WTC11 (cell line): ENCODE data around the gene S100A5. TPM values are rescaled to one million over a fixed set of nuclear protein-coding genes. Genes with fewer than 3 reads are reported as not detected.

Experiments
- ATAC-seq: fragments of 200-7000 bp; cut with Tn5 transposase; 2 replicates; pipeline ENCODE4 v1.10.0; 2021; ENCODE audit warnings: mild to moderate bottlenecking, moderate library complexity
- CTCF ChIA-PET: fragments of 300-600 bp; sonication (Branson Sonifier 250); formaldehyde crosslinking; loops from one replicate; lab custom pipeline; 2021; ENCODE audit warnings: antibody characterized with exemption; lab: Charles Lee
- POLR2A ChIA-PET: fragments of 350-600 bp; sonication (Branson Sonifier 250); formaldehyde crosslinking; loops from one replicate; lab custom pipeline; 2021; ENCODE audit warnings: antibody characterized with exemption; lab: Charles Lee
- DNase-seq: peaks from one replicate; pipeline ENCODE4 v3.0.0; 2021; ENCODE audit warnings: low spot score
- H3K27ac Mint-ChIP-seq: 2 replicates; pipeline ENCODE4 v1.8.0; 2021; ENCODE audit warnings: mixed read lengths
- H3K27me3 Mint-ChIP-seq: 2 replicates; pipeline ENCODE4 v1.8.0; 2021; ENCODE audit warnings: low read depth, mild to moderate bottlenecking, moderate library complexity, mixed read lengths
- H3K36me3 Mint-ChIP-seq: 2 replicates; pipeline ENCODE4 v1.8.0; 2021; ENCODE audit warnings: mixed read lengths
- H3K4me1 Mint-ChIP-seq: 2 replicates; pipeline ENCODE4 v1.8.0; 2022; ENCODE audit warnings: mixed read lengths
- H3K4me3 Mint-ChIP-seq: 2 replicates; pipeline ENCODE4 v1.8.0; 2021; ENCODE audit warnings: mild to moderate bottlenecking, moderate library complexity, mixed read lengths
- H3K9me3 Mint-ChIP-seq: 2 replicates; pipeline ENCODE4 v1.8.0; 2021; ENCODE audit warnings: mixed read lengths
- FOXJ3 ChIP-seq: sonication (generic); formaldehyde crosslinking; IDR thresholded peaks from 2 replicates; pipeline ENCODE4 v1.9.0; 2021; ENCODE audit warnings: missing genetic modification reagents, mild to moderate bottlenecking, borderline replicate concordance
- NFE2L1 ChIP-seq: sonication (generic); formaldehyde crosslinking; IDR thresholded peaks from 2 replicates; pipeline ENCODE4 v1.8.1; 2023; ENCODE audit warnings: missing genetic modification reagents
- RELA ChIP-seq: sonication (generic); formaldehyde crosslinking; IDR thresholded peaks from 2 replicates; pipeline ENCODE4 v1.8.1; 2022; ENCODE audit warnings: missing genetic modification reagents, mild to moderate bottlenecking, borderline replicate concordance
- SP1 ChIP-seq: sonication (generic); formaldehyde crosslinking; conservative IDR thresholded peaks from 2 replicates; pipeline ENCODE4 v1.8.1; 2022; ENCODE audit warnings: missing genetic modification reagents
- TCF7 ChIP-seq: sonication (generic); formaldehyde crosslinking; IDR thresholded peaks from 2 replicates; pipeline ENCODE4 v1.8.0; 2022; ENCODE audit warnings: mild to moderate bottlenecking, low read depth, missing genetic modification reagents, moderate library complexity
- TEAD1 ChIP-seq: sonication (generic); formaldehyde crosslinking; IDR thresholded peaks from 2 replicates; pipeline ENCODE4 v1.8.0; 2022; ENCODE audit warnings: mild to moderate bottlenecking, missing genetic modification reagents
- ZNF138 ChIP-seq: sonication (generic); formaldehyde crosslinking; conservative IDR thresholded peaks from 2 replicates; pipeline ENCODE4 v1.8.1; 2022; ENCODE audit warnings: mild to moderate bottlenecking, moderate library complexity, missing genetic modification reagents
- ZNF232 ChIP-seq: sonication (generic); formaldehyde crosslinking; IDR thresholded peaks from 2 replicates; pipeline ENCODE4 v1.8.0; 2022; ENCODE audit warnings: mild to moderate bottlenecking, missing genetic modification reagents
- ZNF423 ChIP-seq: fragments of 250-450 bp; sonication (Bioruptor Pico); IDR thresholded peaks from 2 replicates; pipeline ENCODE4 v2.1.2; 2022; ENCODE audit warnings: mild to moderate bottlenecking, moderate library complexity
- ZNF671 ChIP-seq: fragments of 250-450 bp; sonication (Bioruptor Pico); IDR thresholded peaks from 2 replicates; pipeline ENCODE4 v1.8.0; 2021; ENCODE audit warnings: mild to moderate bottlenecking
- total RNA-seq: library from RNA; stranded (reverse); gene quantifications from 3 replicates; pipeline ENCODE4 v1.2.3, GENCODE V29; 2021
- TF ChIP-seq, protein P1 (sequence below): sonication (generic); formaldehyde crosslinking; IDR thresholded peaks from 2 replicates; pipeline ENCODE4 v1.8.1; 2023; ENCODE audit warnings: mild to moderate bottlenecking, missing genetic modification reagents, moderate library complexity
- TF ChIP-seq, protein P2 (sequence below): sonication (generic); formaldehyde crosslinking; IDR thresholded peaks from 2 replicates; pipeline ENCODE4 v1.8.0; 2022; ENCODE audit warnings: mild to moderate bottlenecking, missing genetic modification reagents
- TF ChIP-seq, protein P3 (sequence below): sonication (generic); formaldehyde crosslinking; IDR thresholded peaks from 2 replicates; pipeline ENCODE4 v1.8.1; 2023; ENCODE audit warnings: mild to moderate bottlenecking, missing genetic modification reagents, moderate library complexity
- TF ChIP-seq, protein P4 (sequence below): sonication (generic); formaldehyde crosslinking; IDR thresholded peaks from 2 replicates; pipeline ENCODE4 v1.8.1; 2022; ENCODE audit warnings: mild to moderate bottlenecking, moderate library complexity, missing genetic modification reagents
- TF ChIP-seq, protein P5 (sequence below): fragments of 250-450 bp; sonication (Bioruptor Pico); IDR thresholded peaks from 2 replicates; pipeline ENCODE4 v1.9.0; 2021; ENCODE audit warnings: mild to moderate bottlenecking
- TF ChIP-seq, protein P6 (sequence below): sonication (generic); formaldehyde crosslinking; IDR thresholded peaks from 2 replicates; pipeline ENCODE4 v1.8.1; 2022; ENCODE audit warnings: mild to moderate bottlenecking, missing genetic modification reagents, moderate library complexity, borderline replicate concordance
- TF ChIP-seq, protein P7 (sequence below): sonication (generic); formaldehyde crosslinking; IDR thresholded peaks from 2 replicates; pipeline ENCODE4 v1.8.1; 2023; ENCODE audit warnings: mild to moderate bottlenecking, missing genetic modification reagents, borderline replicate concordance

Gene S100A5
- total RNA-seq, 1 experiment from 2014 or later, result not detected

DNA sequence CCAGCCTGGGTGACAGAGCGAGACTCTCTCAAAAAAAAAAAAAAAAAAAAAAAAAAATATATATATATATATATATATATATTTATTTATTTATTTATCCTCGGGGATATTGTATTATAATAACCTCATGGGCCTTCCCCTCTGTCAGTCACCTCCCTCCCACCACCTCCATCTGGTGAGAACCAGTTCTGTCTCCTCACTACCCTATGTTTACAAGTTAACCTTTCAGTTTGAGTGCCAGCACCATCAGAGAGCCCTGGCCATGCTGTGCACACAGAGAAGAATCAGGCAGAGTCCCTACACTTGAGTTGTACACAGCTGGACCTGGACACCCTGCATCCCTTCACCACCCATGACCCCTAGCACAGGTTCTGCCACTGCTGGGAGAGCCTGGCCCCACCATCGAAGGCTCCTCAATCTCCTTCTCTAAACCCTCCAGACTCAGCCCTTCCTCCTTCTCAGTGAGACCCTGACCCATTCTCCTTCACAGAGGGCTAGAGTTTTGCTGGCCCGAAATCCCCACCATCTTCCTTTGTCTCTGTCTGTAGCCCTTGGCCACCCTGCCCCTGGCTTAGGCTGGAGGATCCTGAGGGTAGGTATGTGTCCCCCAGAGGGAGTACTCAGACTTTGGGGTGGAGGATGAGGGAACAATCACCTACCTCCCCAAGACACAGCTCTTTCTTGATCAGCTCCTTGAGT, 1.2 kb downstream of the S100A5 start (continued):
- TF ChIP-seq, protein P1, sequence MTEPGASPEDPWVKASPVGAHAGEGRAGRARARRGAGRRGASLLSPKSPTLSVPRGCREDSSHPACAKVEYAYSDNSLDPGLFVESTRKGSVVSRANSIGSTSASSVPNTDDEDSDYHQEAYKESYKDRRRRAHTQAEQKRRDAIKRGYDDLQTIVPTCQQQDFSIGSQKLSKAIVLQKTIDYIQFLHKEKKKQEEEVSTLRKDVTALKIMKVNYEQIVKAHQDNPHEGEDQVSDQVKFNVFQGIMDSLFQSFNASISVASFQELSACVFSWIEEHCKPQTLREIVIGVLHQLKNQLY (CRISPR knock-in tag), result no peak
- no peak for TF ChIP-seq TEAD1

DNA sequence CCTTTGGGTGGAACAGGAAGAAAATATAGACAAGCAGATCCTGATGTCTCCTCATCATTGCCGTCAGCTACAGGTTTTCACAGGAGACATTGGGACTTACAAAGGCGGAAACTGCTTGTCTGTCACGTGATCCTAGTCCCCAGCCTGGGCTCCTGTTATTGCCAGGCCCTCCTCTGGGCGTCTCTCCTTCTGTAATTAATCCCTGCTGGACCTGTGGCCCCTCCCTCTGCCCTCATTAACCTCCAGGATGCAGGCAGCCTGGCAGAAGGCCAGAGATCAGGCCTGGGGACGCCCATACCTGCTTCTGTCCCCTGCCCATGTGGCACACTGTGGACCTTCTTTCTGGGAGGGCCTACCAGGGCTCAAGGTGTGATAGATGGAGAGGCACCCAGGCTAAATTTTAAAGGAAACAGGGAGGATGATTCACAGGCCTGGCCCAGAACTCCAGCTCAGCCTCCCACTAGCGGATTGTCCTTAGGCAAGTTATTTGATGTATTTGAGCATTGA, 2.4 kb downstream of the S100A5 start:
- DNase-seq, result peak; percentile 68
- ChIA-PET POLR2A (interaction anchor here (0.6 to 1.6 kb wide), 2 partner anchors 68 to 90 kb away, joined by 3 to 7 read pairs; partner anchors contain the start of genes S100A1 and S100A13), CTCF (interaction anchor here (0.6 to 10.8 kb wide), 8 partner anchors 9 to 96 kb away, joined by 3 to 188 read pairs (median 5); partner anchors contain the start of genes CHTOP, S100A1, S100A13 and S100A2)
- Mint-ChIP-seq H3K4me3 (no peak overlapping the region), H3K27ac (0 out of 2 replicates have a peak overlapping the region, but pooled peaks have one; percentile 23), H3K36me3 (no peaks in the 10 kb centered on the region), H3K9me3 (no peaks in the 10 kb centered on the region), H3K27me3 (peaks cover 41% of the 10 kb centered on the region), H3K4me1 (peaks cover 42% of the 10 kb centered on the region)
- TF ChIP-seq, protein P2, sequence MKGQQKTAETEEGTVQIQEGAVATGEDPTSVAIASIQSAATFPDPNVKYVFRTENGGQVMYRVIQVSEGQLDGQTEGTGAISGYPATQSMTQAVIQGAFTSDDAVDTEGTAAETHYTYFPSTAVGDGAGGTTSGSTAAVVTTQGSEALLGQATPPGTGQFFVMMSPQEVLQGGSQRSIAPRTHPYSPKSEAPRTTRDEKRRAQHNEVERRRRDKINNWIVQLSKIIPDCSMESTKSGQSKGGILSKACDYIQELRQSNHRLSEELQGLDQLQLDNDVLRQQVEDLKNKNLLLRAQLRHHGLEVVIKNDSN (CRISPR knock-in tag), result peak; percentile 90
- TF ChIP-seq ZNF232 (CRISPR knock-in tag) (no peak), RELA (CRISPR knock-in tag) (no peak), SP1 (peak; percentile 54; the same call in 1 of the 2 replicates), ZNF671 (CRISPR knock-in tag) (no peak)
- TF ChIP-seq, protein P3, sequence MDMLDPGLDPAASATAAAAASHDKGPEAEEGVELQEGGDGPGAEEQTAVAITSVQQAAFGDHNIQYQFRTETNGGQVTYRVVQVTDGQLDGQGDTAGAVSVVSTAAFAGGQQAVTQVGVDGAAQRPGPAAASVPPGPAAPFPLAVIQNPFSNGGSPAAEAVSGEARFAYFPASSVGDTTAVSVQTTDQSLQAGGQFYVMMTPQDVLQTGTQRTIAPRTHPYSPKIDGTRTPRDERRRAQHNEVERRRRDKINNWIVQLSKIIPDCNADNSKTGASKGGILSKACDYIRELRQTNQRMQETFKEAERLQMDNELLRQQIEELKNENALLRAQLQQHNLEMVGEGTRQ (CRISPR knock-in tag), result peak; percentile 93
- TF ChIP-seq, protein P4, sequence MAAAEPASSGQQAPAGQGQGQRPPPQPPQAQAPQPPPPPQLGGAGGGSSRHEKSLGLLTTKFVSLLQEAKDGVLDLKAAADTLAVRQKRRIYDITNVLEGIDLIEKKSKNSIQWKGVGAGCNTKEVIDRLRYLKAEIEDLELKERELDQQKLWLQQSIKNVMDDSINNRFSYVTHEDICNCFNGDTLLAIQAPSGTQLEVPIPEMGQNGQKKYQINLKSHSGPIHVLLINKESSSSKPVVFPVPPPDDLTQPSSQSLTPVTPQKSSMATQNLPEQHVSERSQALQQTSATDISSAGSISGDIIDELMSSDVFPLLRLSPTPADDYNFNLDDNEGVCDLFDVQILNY (CRISPR knock-in tag), result no peak
- ATAC-seq, result peak; percentile 89

DNA sequence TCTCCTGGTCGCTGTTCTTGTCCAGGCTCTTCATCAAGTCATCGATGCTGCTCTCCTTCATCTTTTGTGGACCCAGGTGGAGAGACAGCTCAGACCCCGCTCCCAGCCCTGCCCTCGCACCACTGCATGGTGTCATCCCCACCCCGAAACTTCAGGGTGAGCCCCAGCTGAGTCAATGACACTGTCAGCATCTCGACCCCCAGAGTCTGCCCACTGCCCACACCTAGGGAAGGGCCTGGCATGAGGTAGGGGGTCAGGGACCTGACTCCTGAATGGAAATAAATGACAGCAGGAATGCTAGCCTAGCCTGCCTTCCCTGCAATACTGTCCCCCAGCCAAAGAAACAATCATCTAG, 3.4 kb downstream of the S100A5 start:
- CTCF ChIA-PET, result interaction anchor here (0.9 to 10.8 kb wide), 5 partner anchors 15 to 91 kb away, joined by 3 to 188 read pairs (median 13); partner anchors contain the start of genes S100A1, S100A13 and S100A2
- no peak overlapping the region for H3K27ac Mint-ChIP-seq
- no peaks in the 10 kb centered on the region for H3K36me3 Mint-ChIP-seq
- no peaks in the 10 kb centered on the region for H3K9me3 Mint-ChIP-seq
- H3K4me1 Mint-ChIP-seq, result peaks cover 47% of the 10 kb centered on the region
- no peak overlapping the region for H3K4me3 Mint-ChIP-seq
- POLR2A ChIA-PET, result interaction anchor here (0.9 kb wide), 1 partner anchor 17 kb away, joined by 3 read pairs; no protein-coding TSS in a partner anchor
- peaks cover 41% of the 10 kb centered on the region for H3K27me3 Mint-ChIP-seq
- DNase-seq, result no peak
- TF ChIP-seq, protein P5, sequence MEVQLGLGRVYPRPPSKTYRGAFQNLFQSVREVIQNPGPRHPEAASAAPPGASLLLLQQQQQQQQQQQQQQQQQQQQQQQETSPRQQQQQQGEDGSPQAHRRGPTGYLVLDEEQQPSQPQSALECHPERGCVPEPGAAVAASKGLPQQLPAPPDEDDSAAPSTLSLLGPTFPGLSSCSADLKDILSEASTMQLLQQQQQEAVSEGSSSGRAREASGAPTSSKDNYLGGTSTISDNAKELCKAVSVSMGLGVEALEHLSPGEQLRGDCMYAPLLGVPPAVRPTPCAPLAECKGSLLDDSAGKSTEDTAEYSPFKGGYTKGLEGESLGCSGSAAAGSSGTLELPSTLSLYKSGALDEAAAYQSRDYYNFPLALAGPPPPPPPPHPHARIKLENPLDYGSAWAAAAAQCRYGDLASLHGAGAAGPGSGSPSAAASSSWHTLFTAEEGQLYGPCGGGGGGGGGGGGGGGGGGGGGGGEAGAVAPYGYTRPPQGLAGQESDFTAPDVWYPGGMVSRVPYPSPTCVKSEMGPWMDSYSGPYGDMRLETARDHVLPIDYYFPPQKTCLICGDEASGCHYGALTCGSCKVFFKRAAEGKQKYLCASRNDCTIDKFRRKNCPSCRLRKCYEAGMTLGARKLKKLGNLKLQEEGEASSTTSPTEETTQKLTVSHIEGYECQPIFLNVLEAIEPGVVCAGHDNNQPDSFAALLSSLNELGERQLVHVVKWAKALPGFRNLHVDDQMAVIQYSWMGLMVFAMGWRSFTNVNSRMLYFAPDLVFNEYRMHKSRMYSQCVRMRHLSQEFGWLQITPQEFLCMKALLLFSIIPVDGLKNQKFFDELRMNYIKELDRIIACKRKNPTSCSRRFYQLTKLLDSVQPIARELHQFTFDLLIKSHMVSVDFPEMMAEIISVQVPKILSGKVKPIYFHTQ (CRISPR knock-in tag), result no peak
- TF ChIP-seq, protein P6, sequence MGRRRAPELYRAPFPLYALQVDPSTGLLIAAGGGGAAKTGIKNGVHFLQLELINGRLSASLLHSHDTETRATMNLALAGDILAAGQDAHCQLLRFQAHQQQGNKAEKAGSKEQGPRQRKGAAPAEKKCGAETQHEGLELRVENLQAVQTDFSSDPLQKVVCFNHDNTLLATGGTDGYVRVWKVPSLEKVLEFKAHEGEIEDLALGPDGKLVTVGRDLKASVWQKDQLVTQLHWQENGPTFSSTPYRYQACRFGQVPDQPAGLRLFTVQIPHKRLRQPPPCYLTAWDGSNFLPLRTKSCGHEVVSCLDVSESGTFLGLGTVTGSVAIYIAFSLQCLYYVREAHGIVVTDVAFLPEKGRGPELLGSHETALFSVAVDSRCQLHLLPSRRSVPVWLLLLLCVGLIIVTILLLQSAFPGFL (CRISPR knock-in tag), result no peak
- TF ChIP-seq ZNF138, result no peak
- TF ChIP-seq, protein P7, sequence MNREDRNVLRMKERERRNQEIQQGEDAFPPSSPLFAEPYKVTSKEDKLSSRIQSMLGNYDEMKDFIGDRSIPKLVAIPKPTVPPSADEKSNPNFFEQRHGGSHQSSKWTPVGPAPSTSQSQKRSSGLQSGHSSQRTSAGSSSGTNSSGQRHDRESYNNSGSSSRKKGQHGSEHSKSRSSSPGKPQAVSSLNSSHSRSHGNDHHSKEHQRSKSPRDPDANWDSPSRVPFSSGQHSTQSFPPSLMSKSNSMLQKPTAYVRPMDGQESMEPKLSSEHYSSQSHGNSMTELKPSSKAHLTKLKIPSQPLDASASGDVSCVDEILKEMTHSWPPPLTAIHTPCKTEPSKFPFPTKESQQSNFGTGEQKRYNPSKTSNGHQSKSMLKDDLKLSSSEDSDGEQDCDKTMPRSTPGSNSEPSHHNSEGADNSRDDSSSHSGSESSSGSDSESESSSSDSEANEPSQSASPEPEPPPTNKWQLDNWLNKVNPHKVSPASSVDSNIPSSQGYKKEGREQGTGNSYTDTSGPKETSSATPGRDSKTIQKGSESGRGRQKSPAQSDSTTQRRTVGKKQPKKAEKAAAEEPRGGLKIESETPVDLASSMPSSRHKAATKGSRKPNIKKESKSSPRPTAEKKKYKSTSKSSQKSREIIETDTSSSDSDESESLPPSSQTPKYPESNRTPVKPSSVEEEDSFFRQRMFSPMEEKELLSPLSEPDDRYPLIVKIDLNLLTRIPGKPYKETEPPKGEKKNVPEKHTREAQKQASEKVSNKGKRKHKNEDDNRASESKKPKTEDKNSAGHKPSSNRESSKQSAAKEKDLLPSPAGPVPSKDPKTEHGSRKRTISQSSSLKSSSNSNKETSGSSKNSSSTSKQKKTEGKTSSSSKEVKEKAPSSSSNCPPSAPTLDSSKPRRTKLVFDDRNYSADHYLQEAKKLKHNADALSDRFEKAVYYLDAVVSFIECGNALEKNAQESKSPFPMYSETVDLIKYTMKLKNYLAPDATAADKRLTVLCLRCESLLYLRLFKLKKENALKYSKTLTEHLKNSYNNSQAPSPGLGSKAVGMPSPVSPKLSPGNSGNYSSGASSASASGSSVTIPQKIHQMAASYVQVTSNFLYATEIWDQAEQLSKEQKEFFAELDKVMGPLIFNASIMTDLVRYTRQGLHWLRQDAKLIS (CRISPR knock-in tag), result no peak
- no peak for TF ChIP-seq FOXJ3 (CRISPR knock-in tag)
- TF ChIP-seq NFE2L1 (CRISPR knock-in tag), result no peak
- no peak for TF ChIP-seq ZNF423 (CRISPR knock-in tag)
- TF ChIP-seq TCF7 (CRISPR knock-in tag), result no peak
- TF ChIP-seq, all 79 proteins: peak for 0
- no peak for ATAC-seq
